Smooth muscle cell (in vitro differentiated cells): ENCODE results near the gene DNAI2. TPM values are rescaled to one million over a fixed set of nuclear protein-coding genes. Genes with fewer than 3 reads are reported as not detected.

Experiments
- DNase-seq: peaks from one replicate; lab custom pipeline; 2025; ENCODE audit not compliant: unreplicated experiment; lab: John Stamatoyannopoulos, UW
- H2AFZ ChIP-seq: fragments of 200-600 bp; sonication (generic); 2 replicates; pipeline ENCODE4 v1.6.0; 2016; ENCODE audit warnings: antibody characterized with exemption, low read depth, mild to moderate bottlenecking
- H3F3A ChIP-seq: fragments of 200-600 bp; sonication (generic); 2 replicates; pipeline ENCODE4 v1.6.0; 2017; ENCODE audit warnings: antibody characterized with exemption, low read depth
- H3K27ac ChIP-seq: fragments of 200-600 bp; sonication (generic); 2 replicates; pipeline ENCODE4 v1.5.1; 2016; ENCODE audit warnings: low read depth, mild to moderate bottlenecking
- H3K27me3 ChIP-seq: fragments of 200-600 bp; sonication (generic); 2 replicates; pipeline ENCODE4 v1.6.1; 2016; ENCODE audit warnings: low read depth, mild to moderate bottlenecking
- H3K36me3 ChIP-seq: fragments of 200-600 bp; sonication (generic); 2 replicates; pipeline ENCODE4 v1.5.1; 2016; ENCODE audit warnings: low read depth
- H3K4me1 ChIP-seq: fragments of 200-600 bp; sonication (generic); 2 replicates; pipeline ENCODE4 v1.5.1; 2016; ENCODE audit warnings: low read depth
- H3K4me2 ChIP-seq: fragments of 200-600 bp; sonication (generic); 2 replicates; pipeline ENCODE4 v1.6.0; 2016; ENCODE audit warnings: mild to moderate bottlenecking
- H3K4me3 ChIP-seq: fragments of 200-600 bp; sonication (generic); 2 replicates; pipeline ENCODE4 v1.5.1; 2016; ENCODE audit warnings: mild to moderate bottlenecking
- H3K79me2 ChIP-seq: fragments of 200-600 bp; sonication (generic); 2 replicates; pipeline ENCODE4 v1.6.0; 2016; ENCODE audit warnings: low read depth, mild to moderate bottlenecking
- H3K9ac ChIP-seq: fragments of 200-600 bp; sonication (generic); 2 replicates; pipeline ENCODE4 v1.6.0; 2016; ENCODE audit warnings: low read depth
- H3K9me3 ChIP-seq: fragments of 200-600 bp; sonication (generic); replicated peaks from 2 replicates; pipeline ENCODE4 v1.5.1; 2016; ENCODE audit warnings: low read depth
- H4K20me1 ChIP-seq: fragments of 200-600 bp; sonication (generic); 2 replicates; pipeline ENCODE4 v1.6.0; 2016; ENCODE audit warnings: low read depth
- WGBS: methylation state at CpG from one replicate; pipeline ENCODE4 v1.1.7; 2016; ENCODE audit warnings: low lambda C conversion rate; 5-methylcytosine and 5-hydroxymethylcytosine counted together
- polyA plus RNA-seq: library from polyadenylated mRNA; unstranded; fragments of >200 nt; fragmentation: Nextera tagmentation; extraction: Ambion mirVana; gene quantifications from 2 replicates; pipeline ENCODE4 v1.2.1, GENCODE V29; 2016
- total RNA-seq: library from RNA; depleted of rRNA; stranded (reverse); fragments of >200 nt; gene quantifications from 2 replicates; pipeline ENCODE4 v1.2.3, GENCODE V29; 2014
- TF ChIP-seq, protein P1 (sequence below): fragments of 200-600 bp; sonication (generic); IDR thresholded peaks from 2 replicates; pipeline ENCODE4 v1.5.1; 2017; ENCODE audit warnings: borderline replicate concordance, mild to moderate bottlenecking, antibody characterized with exemption; ENCODE audit not compliant: insufficient read depth, poor library complexity, severe bottlenecking

Gene DNAI2
- total and polyA plus RNA-seq, 2 experiments from 2014 or later, result not detected

DNA sequence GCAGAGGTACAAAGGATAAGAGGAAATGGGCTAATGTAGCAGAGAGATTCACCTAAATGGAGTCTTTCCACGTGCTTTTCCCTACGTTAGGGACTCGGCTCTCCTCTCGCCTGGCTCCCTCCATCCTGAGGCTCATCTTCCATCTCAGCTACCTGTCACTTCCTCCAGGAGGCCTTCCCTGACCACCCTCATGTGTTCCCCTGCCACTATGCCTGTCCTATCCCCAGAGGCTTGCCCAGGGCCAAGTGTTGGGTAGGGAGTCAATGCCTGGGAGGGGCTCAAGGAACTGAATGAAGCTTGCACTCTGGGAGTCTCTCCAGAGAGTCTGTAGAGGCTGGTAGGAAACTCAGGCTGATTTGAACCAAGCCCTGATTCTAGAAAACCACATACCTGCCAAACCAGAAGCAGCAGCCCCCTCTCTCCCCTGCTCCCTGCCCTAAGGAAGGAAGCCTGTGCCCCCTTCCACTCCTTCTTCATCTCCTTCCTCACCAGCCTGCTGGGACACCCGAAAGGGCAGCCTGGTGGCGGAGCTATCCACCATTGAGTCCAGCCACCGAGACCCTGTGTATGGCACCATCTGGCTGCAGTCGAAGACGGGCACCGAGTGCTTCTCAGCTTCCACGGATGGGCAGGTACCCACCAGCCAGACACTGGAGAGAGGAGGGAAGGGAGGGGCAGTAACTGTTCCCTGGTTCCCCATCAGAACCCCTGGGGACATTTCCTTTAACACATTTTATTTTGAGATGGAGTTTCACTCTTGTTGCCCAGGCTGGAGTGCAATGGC, 25.4 kb downstream of the DNAI2 start:
- TF ChIP-seq, protein P1, sequence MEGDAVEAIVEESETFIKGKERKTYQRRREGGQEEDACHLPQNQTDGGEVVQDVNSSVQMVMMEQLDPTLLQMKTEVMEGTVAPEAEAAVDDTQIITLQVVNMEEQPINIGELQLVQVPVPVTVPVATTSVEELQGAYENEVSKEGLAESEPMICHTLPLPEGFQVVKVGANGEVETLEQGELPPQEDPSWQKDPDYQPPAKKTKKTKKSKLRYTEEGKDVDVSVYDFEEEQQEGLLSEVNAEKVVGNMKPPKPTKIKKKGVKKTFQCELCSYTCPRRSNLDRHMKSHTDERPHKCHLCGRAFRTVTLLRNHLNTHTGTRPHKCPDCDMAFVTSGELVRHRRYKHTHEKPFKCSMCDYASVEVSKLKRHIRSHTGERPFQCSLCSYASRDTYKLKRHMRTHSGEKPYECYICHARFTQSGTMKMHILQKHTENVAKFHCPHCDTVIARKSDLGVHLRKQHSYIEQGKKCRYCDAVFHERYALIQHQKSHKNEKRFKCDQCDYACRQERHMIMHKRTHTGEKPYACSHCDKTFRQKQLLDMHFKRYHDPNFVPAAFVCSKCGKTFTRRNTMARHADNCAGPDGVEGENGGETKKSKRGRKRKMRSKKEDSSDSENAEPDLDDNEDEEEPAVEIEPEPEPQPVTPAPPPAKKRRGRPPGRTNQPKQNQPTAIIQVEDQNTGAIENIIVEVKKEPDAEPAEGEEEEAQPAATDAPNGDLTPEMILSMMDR, result no peak

DNA sequence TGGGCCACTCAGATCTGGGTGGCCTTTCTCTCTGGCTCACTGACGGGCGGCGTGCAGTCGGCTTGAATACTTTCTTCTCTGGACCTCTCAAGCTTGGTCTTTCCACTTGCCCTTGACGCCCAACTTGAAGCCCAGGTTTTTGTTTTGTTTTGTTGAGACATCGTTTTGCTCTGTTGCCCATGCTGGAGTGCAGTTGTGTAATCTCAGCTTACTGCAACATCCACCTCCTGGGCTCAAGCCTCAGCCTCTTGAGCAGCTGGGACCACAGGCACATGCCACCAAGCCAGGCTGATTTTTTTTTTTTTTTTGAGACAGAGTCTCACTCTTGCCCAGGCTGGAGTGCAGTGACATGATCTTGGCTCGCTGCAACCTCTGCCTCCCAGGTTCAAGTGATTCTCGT, 29.3 kb downstream of the DNAI2 start:
- TF ChIP-seq, protein P1, result no peak
- Histone ChIP-seq H3K79me2 (no peaks in the 10 kb centered on the region), H3K4me2 (no peak overlapping the region), H3F3A (no peaks in the 10 kb centered on the region), H3K27ac (no peak overlapping the region), H3K9ac (no peak overlapping the region), H2AFZ (no peak overlapping the region), H3K27me3 (peaks cover 7% of the 10 kb centered on the region), H3K4me1 (no peaks in the 10 kb centered on the region), H3K36me3 (no peaks in the 10 kb centered on the region), H3K4me3 (no peak overlapping the region), H3K9me3 (no peaks in the 10 kb centered on the region), H4K20me1 (no peaks in the 10 kb centered on the region)
- no peak for DNase-seq
- 89% methylated on average over 8 of the region's 8 CpGs for WGBS

More for the DNA sequence above, 25.4 kb downstream of the DNAI2 start:
- Histone ChIP-seq H2AFZ (no peak overlapping the region), H3K4me3 (no peak overlapping the region), H3F3A (no peaks in the 10 kb centered on the region), H3K27ac (no peak overlapping the region), H3K36me3 (no peaks in the 10 kb centered on the region), H3K79me2 (no peaks in the 10 kb centered on the region), H3K27me3 (peaks cover 7% of the 10 kb centered on the region), H4K20me1 (no peaks in the 10 kb centered on the region), H3K4me2 (no peak overlapping the region), H3K9me3 (no peaks in the 10 kb centered on the region), H3K4me1 (peaks cover 4% of the 10 kb centered on the region), H3K9ac (no peak overlapping the region)
- WGBS, result 87% methylated on average over 11 of the region's 11 CpGs
- DNase-seq, result no peak

DNA sequence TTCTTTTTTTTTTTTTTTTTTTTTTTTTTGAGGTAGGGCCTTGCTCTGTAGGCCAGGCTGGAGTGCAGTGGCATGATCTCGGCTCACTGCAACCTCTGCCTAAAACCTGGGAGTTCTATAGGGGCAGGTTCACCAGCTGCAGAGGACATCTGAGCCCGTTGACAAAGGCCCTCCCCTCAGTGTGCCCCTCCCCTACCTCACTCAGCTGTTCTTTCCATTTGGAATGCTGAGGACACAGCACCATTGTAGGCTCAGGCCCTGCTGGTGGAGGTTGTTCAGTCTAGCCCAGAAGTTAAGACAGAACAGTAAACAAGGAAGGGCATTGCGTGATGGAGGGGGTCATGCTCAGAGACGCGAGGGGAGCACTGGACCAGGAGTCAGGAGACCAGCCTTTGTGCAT, 30.1 kb downstream of the DNAI2 start:
- Histone ChIP-seq H2AFZ (no peak overlapping the region), H3K4me1 (no peaks in the 10 kb centered on the region), H3K9me3 (no peaks in the 10 kb centered on the region), H3F3A (no peaks in the 10 kb centered on the region), H3K4me2 (no peak overlapping the region), H3K4me3 (no peak overlapping the region), H3K27ac (no peak overlapping the region), H3K36me3 (no peaks in the 10 kb centered on the region), H3K27me3 (peaks cover 6% of the 10 kb centered on the region), H3K79me2 (no peaks in the 10 kb centered on the region), H3K9ac (no peak overlapping the region), H4K20me1 (no peaks in the 10 kb centered on the region)
- TF ChIP-seq, protein P1, result no peak
- DNase-seq, result no peak
- 80% methylated on average over 5 of the region's 5 CpGs for WGBS
